RWPE1 (cell line): ENCODE results near the gene PGAM5.

Experiments used
- CTCF ChIA-PET: fragments of 350-600 bp; sonication (Branson Sonifier 250); formaldehyde crosslinking; extraction: SDS; loops from one replicate; lab custom pipeline; 2021; lab: Yijun Ruan, JAX
- POLR2A ChIA-PET: fragments of 400-600 bp; formaldehyde crosslinking; extraction: SDS; loops from one replicate; lab custom pipeline; 2020; ENCODE audit warnings: antibody characterized with exemption; ENCODE audit not compliant: low non-redundant PET; lab: Yijun Ruan, JAX
- DNase-seq: peaks from one replicate; pipeline ENCODE4 v3.0.0; 2012; ENCODE audit warnings: low spot score
- H3K27ac ChIP-seq: fragments of 450-650 bp; 2 replicates; pipeline ENCODE4 v1.5.1; 2017
- CTCF ChIP-seq: fragments of 450-650 bp; conservative IDR thresholded peaks from 2 replicates; pipeline ENCODE4 v1.5.1; 2017; ENCODE audit warnings: low read depth, mild to moderate bottlenecking

PGAM5 gene

DNA sequence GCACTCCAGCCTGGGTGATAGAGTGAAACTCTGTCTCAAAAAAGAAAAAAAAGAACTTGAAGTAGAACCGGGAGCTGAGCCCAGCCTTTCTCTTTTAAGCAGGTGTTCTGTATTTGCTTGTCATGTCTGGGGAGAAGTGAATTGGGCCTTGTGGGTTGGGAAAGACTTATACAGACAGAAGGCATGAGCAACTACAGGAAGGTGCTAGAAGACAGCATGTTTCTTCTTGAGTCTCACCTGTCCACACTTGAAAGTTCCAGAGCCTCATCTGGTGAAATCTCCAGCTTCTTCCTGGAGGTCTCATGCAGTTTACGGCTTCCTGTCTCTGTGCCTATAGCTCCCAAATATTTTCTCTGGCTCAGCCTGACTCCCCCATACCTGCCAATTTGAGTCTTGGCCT lies 2.5 kb downstream of the PGAM5 start:
- H3K27ac ChIP-seq = peak overlapping the region; percentile 64
- DNase-seq = no peak
- ChIA-PET CTCF (no interaction called here), POLR2A (interaction anchor here (0.5 kb wide), 1 partner anchor 34 kb away, joined by 4 read pairs; no protein-coding TSS in a partner anchor)
- TF ChIP-seq CTCF = no peak

DNA sequence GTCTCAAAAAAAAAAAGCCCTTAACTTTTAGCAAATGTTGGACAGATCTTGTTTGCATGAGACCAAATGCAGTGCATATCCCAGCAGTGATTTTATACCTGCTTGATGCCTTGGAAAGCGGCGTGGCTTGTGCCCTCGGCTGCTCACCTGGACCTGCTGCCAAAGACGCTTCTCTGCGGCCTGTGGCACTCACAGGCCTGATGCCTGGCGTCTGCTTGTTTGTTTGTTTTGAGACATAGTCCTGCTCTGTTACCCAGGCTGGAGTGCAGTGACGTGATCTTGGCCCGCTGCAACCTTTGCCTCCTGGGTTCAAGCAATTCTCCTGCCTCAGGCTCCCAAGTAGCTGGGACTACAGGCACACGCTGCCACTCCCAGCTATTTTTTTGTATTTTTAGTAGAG lies 5.2 kb downstream of the PGAM5 start:
- TF ChIP-seq CTCF = no peak
- DNase-seq = no peak
- POLR2A ChIA-PET = no interaction called here

GRCh38 chr12:132716356-132716755 lies 5.7 kb downstream of the PGAM5 start:
- POLR2A ChIA-PET = no interaction called here
- DNase-seq = no peak
- TF ChIP-seq CTCF = no peak
- H3K27ac ChIP-seq = peak overlapping the region; percentile 23
- CTCF ChIA-PET = no interaction called here

More for the DNA sequence above, 5.2 kb downstream of the PGAM5 start:
- H3K27ac ChIP-seq = no peak overlapping the region; the same call in 1 of the 2 replicates
- CTCF ChIA-PET = no interaction called here

GRCh38 chr12:132717011-132717410 lies 6.4 kb downstream of the PGAM5 start:
- no peak for DNase-seq
- TF ChIP-seq CTCF = no peak
- POLR2A ChIA-PET = no interaction called here

GRCh38 chr12:132717531-132718387 lies 7.1 kb downstream of the PGAM5 start:
- no peak for TF ChIP-seq CTCF
- ChIA-PET POLR2A (interaction anchor here (0.6 kb wide), 1 partner anchor 33 kb away, joined by 3 read pairs; no protein-coding TSS in a partner anchor), CTCF (interaction anchor here (0.6 kb wide), 1 partner anchor 15 kb away, joined by 3 read pairs; no protein-coding TSS in a partner anchor)
- no peak for DNase-seq
- no peak overlapping the region for H3K27ac ChIP-seq

More at GRCh38 chr12:132717011-132717410, 6.4 kb downstream of the PGAM5 start:
- H3K27ac ChIP-seq = peak overlapping the region; percentile 23
- CTCF ChIA-PET = interaction anchor here (0.6 kb wide), 1 partner anchor 14 kb away, joined by 3 read pairs; no protein-coding TSS in a partner anchor

GRCh38 chr12:132718644-132719043 lies 8.0 kb downstream of the PGAM5 start:
- ChIA-PET CTCF (no interaction called here), POLR2A (no interaction called here)
- no peak for DNase-seq
- H3K27ac ChIP-seq = peak overlapping the region; percentile 52
- no peak for TF ChIP-seq CTCF
